Hematopoietic multipotent progenitor cell treated with erythropoietin and hydrocortisone succinate and interleukin-3 and kit ligand, for 15 days (in vitro differentiated cells): ENCODE data around the gene NETO1.

ENCODE experiments used
- DNase-seq: peaks from one replicate; pipeline ENCODE4 v3.0.0-alpha.2; 2015; ENCODE audit warnings: low spot score

The NETO1 gene

DNA sequence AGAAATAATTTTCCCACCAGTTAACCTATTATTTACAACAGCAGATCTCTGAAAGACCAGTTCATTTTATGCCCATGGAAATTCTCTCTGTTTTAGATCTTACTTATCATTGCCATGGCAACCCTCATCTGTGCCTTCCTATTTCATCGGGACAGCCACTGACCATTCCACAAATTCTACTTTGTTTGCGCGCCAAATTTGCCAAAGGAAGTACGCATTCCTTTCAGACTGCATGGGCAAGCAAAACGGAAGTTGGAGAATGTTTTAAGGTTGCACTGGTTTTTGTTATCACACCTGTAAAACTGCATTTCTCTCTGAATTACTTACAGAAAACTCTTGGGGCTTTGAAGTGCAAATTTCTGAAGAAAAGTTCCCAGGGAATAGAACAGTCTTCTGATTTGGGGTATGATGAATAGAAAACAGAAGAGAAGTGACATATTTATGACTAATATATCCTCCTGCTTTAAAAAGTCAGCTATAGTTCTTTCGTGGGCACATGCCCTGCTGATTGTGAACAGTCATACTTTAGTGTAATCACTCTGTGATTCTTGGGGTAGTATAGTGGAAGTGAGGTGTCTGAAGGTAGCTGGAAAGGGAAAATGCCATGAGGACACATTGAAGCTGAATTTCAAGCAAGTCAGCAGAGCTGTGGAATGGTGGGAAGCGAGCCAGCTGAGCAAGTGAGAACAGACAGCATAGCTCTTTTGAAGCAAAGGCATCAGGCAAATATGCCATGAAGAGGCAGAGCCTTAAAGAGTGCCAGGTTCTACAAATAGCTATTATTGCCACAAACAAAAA, 20.9 kb downstream of the NETO1 start:
- no peak for DNase-seq

DNA sequence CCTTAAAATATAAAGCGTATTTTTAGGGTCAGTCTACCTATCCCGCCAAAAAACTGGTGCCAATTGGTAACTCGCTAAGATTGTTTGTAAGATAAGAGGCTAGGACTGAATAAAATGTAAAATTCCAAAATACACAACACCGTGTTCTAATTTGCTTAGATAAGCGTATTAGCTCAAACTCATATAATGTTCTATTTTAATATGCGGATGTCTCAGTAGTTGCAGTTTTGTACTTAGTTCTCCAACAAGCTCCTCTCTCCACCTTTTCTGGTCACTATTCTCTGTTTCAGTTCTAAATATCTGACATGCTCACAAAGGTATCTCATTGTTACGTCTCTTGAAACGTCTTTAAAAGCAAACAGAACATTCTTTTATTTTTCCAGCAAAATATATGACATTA, 24.0 kb downstream of the NETO1 start:
- no peak for DNase-seq

DNA sequence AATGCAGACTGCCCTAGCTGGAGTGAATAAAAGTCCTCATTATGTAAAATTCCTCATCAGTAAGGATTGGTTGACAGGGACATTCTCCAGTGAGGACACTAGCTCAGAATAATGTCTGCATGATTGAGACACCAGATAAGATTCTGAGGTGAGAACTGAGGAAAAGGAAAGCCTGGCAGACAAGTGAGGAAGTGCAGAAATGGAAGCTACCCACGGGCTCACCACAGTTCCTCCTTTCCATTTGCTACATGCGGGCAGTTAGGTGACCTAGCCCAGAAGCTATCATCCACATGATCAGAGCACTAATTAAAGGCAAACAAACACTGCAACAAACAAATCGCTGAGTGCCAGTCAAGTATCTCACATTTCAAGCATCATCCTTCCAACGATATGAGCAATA, 27.7 kb downstream of the NETO1 start:
- DNase-seq: no peak

DNA sequence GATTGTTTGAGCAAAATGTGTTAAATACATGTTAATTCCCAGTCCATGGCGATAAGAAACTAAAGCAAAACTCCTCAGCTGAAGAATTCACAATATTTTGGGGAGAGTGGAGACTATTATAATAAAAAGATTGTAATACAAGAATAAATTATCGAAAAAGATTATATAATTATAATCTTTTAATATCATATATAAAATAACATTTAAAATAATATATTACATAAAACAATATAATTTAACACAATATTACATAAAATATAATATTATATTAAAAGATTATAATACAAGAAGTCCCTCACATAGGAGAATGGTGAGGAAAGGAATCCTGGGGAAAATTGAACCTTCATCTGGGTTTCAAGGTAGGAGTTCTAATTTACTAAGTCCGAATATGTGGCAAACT, 33.1 kb downstream of the NETO1 start:
- no peak for DNase-seq

DNA sequence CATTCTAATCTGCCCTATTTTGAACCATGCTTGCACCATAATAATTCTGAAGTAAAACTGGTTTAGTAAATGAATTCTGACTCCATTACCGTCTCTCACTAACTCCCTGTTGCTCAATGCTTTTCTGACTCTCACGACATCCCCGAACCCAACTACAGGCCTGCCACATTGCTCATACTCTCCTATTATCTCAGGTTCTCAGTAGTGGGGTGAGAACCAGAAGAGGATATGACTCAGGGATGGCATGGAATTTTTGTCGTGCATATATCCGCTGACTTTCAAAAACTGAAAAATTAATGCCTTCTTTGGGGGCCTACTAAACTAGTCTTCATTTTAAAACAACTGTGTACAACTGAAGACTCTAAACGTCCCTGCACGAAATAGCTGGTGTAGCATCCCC, 34.3 kb downstream of the NETO1 start:
- no peak for DNase-seq

DNA sequence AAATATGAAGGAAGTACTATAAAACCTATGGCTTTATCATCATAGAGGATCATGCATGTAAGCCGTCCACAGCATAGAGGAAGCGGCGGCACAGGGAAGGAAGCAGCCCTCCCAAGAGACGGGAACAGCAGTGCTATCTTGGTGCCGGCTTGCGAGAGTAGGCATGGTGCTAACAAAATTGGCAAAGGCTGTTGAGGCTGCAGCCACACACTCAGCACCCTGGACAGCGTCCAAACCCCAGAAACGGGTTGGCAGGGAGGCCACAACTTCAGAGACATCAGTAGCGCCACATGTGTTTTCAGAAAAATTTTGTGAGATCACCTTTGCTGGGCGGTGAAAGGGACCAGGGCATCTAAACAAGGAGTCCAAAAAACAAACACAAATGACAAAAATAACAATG, 37.7 kb downstream of the NETO1 start:
- no peak for DNase-seq

DNA sequence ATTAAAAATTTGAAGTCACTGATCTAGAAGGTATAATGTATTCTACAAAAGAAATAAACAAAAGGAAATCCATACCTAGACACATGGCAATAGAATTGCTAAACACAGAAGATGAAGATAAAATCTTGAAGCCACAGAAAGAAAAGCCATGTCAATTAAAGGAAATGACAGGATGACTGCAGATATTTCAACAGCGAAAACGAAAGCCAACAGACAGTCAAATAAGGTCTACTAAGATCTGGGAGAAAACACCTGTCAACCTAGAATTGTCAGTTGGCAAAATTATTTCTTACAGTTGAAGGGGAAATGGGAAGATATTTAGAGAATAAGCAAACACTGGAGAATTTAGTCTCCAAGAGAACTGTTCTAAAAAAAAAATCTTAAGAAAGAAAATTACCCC, 39.2 kb downstream of the NETO1 start:
- no peak for DNase-seq

DNA sequence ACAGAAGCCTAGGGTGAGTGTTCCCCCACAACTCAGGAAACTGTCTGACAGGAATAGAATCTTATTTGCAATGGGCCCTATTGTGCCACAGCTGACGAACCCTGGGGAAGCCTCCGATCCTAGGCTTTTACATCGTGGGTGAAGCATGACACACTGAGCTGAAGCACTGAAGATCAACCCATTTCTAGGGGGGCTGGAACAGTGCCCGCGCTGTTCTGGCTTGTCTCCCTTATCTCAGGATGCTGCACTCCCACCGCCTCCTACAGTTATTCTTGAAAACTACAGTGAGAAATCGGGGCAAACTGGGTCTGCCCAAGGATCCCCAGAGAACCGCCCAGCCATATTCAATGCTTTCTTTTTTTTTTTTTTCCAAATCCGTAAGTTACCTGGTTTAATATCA, 41.1 kb downstream of the NETO1 start:
- DNase-seq: no peak

DNA sequence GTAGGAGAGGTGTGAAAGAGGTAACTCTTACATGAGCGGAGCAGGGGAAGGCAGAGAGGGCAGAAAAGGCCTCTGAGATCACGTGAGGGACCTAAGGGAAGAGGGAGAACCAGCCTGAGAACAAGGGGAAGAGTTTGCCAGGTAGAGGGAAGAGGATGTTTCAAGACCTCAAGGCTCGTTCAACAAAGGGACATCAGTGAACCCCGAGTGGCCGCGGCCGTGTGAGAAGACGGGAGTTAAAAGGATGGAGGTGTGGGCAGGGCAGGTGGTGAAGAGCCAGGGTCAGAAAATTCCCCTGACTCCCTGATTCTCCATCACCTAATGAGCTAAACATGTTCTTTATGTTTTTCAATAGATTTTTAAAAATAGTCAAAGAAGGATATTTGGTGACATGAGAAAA, 44.4 kb downstream of the NETO1 start:
- DNase-seq: no peak

DNA sequence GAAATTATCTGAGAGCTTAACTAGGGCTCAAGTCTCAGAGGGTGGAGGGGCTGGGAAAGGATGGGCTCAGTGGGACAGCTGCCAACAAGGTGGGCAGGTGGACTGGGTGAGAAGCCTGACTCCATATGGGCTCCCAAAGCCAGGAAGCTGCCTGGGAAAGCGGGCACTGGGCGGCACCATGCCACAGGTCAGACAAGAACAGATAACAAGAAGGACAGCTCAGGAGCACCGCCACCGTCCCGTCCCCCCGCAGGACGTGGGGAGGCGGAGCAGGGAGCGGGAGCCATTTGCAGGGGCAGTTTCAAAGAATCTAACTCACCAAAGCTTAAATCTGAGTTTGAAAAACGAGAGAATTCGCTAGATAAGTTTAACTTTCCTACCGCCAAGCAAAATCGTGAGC, 45.6 kb downstream of the NETO1 start:
- DNase-seq: no peak

DNA sequence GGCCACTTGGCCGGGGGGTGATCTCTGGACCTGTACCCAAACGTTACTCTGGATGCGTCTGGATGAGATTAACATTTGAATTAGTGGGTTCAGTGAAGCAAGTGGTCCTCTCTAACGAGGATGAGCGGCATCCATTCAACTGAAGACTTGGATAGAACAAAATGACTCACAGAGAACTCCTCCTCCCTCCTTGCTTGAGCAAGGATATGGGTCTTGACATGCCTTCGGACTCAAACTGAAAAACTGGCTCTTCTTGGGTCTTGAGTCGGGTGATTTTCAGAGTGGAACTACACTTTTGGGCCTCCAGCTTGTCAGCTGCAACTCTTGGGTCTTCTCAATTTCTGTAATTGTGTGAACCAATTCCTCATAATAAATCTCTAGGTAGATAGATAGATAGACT, 47.2 kb downstream of the NETO1 start:
- no peak for DNase-seq

DNA sequence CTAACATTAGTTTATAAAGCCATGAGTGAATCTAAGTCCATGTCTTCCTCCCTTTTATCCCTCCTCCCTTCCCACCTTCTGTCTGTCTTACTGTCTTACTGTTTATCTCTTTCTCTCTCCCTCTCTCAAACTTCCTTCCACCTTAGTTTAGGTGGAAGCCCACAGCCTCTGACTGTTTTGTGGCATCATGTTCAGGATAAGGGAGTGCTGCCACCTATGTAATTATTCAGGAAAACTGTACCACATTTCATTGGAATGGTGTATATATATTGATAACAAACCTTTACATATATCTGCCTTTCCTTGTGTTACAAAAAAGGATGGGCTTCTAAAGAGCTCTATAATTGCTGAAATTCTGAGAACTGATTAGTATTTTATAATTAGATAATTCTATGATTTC, 48.7 kb downstream of the NETO1 start:
- DNase-seq: no peak

DNA sequence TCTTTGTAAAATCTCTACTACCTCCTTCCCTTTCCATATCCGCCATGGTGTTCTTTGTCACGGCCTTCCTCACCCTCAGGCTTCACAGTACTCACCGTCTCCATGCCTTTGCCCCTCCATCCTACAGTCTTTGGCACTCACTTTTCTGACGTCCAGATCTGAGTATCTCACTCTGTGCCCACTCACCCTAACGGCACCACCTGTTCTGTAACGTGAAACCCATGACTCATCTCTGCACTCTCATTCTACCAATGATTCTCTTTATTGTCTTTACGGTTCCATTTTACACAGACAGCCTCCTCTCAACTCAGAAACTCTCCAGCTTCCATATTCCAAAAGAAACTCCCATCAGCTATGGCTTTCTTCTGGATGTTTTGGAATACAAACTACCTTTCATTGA, 56.7 kb downstream of the NETO1 start:
- DNase-seq: no peak

DNA sequence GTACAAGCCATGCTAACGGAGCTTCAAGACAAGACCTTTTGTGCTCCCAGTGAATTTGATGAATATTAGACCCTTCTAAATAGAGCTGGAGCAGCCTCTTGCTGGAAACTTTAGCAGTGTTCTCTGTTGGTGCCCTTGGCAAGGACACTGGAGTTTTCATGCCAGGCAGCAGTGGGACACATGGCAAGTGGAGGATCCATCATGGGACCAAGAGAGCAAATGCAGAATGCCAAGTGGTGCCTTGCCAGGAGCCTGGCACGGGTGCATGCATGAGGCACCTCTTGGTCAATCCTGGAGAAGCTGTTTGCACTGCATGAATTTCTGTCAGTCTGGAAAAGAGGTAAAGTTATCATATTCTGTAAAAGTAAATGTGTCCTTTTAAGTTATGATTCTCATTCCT, 59.1 kb downstream of the NETO1 start:
- no peak for DNase-seq

DNA sequence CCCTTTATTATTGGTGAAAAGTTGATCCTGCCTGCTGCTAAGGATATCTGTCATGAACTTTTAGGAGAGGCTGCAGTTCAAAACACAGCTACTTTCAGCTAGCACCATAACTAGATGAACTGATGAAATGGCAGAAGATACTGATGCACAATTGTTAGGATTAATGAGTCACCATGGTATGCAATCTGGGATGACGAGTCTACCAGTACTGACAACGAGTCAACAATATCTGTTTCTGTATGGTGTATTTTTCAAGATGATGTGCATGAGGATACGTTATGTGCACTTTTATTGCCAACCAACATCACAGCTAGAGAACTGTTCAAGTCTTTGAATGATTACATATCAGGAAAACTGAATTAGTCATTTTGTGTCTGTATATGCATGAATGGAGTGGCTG, 68.7 kb downstream of the NETO1 start:
- DNase-seq: no peak

DNA sequence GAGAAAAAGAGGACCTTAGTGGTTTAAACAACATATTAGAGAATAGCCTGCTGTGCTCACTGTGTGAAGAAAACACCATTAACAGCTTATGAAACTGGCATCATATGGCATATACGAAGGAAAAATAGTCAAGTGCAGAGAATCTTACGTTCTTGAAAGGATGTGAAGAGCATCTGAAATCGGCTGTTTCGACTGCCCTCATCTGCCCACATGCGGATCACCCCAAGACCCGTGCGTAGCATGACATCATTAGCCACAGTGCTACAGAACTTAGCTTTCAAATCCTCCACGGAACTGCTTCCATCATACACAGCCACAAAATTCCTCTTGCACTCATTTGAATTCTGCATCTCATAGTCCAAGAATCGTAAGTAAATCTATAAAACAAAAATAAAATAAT, 84.3 kb downstream of the NETO1 start:
- no peak for DNase-seq

DNA sequence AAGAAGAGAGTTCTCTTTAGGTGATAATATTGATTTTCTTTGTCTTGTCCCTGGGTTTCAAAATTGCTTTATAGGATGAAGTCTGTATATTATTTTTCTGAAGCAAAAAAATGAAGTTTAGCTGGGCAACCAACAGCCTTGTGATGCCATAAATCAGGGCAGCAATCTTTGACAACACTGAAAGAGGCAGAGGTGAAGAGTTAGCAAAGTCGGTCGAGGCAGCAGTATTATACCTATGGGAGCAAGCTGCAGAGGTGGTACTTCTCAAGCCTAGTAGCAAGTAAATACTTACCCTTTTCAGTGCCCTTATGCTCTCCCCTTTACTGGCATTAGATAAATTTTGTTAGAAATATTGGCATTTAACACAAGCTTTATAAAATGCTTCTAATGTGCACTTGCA, 92.9 kb downstream of the NETO1 start:
- no peak for DNase-seq

DNA sequence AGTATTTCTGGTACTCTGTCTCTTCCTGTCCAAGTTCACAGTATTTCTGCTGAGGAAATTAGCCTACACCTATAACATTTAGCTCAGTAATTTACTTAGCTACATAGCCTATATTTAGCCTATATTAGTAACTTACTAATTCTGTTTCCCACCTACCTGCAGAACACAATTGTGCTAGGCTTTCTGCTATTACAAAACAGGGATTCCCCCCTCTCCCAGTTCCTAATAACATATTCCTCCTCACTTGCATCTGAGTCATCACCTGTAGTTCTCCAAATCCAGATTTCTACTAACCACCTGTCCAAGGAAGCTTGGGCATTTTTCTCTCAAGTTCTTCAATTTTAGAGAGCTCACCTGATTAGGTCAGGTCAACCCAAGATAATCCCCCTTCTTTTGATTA, 94.9 kb downstream of the NETO1 start:
- DNase-seq: no peak

DNA sequence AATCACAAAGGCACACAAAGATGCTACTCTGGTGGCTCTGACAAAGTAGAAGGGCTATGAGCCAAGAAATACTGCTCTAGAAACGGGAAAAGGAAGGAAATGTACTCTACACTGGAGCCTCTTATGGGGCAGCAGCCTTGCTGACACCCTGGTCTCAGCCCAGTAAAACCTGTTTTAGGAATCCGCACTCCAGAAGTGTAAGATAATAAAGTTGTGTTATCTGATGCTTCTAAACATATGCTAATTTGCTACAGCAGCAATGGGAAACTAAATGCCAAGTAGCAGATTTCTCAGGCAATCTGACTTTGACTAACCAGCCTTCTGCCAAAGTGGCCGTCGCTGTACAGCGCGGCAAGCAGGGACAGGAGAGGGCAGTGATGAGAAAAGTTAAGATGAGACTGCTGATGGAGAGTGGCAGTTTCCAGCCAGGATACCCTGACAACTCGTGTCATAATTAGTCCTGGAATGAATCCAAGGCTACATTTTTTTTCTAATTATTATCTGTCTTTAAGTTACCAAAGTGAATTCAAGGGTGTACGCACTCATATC, 99.0 kb downstream of the NETO1 start:
- DNase-seq: no peak

DNA sequence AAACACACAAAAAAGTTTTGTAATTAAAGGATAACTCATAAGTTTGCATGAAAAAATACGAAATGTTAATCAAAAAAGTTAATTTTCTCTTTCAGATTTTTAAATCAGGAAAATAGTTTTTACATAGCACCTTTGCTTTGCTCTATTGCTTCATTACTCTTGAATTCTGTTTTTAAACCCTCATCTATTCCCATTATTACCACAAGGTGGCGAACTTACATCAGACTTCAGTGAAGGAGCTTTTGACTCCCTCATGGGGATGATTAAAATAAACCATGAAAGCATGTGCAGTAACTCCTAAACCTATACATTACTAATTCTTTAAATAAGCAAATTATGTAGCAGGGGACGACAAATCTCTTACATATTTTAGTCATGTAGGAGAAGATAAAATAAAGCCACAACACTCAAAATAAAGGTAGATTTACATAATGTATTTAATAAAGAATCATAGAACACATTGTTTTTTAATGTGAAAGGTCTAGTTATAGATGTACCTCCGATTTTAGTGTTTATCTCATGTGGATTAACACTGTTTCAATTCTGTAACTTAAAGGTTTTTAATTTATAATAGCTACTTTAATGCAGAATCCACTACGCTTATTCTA, 105.2 kb downstream of the NETO1 start:
- peak; percentile 40 for DNase-seq

DNA sequence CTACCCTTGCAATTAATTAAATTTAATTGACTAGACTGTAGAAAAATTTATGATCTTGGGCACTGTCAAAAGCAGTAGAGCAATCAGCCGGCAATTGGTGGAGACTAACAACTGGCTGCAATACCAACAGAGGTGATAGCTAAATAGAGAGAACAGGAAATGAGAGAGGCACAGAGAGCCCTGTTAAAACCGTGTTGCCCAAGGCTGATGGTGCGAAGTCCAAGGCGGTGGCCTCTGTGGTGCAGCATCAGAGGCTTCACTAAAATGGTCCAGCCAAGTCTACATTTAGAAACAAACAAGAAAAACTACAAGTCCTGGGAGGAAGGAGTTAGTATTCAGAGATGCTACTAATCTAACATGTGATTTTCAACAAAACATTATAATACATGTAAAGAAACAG, 115.6 kb downstream of the NETO1 start:
- DNase-seq: no peak

DNA sequence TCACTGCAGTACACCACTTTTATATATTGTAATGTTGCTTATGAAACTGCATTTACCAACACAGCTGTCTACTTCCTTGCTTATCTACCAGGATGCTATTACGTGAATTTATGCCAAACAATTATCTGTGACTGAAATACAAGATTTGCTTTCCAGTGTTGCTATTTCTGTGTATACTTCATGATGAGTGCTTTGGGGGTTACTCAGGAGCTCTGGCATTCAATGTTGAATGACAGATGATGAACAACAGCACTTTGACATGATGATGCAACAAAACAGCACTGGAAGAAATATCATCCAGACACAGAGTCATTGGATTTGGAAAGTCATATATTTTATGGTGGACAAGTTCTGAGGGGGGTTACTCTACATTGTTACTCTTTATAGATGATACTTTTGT, 125.8 kb downstream of the NETO1 start:
- no peak for DNase-seq

DNA sequence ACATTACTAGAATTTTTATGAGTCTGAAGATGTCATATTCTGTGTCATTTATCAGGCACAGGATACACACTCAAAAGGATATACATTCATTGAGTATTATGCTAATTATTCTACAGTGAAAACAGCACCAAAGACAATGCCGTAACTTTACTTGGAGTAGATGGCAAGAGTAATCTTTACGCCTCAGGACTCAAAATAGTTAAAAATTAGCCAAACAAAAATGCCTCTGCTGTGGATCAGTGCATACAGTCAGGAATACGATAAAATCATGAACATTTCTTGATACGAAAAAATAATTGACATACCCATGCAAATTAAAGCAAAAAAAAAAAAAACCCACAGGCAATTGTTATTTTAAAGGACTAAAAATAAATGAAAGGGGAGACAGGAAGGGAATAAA, 129.7 kb downstream of the NETO1 start:
- no peak for DNase-seq

DNA sequence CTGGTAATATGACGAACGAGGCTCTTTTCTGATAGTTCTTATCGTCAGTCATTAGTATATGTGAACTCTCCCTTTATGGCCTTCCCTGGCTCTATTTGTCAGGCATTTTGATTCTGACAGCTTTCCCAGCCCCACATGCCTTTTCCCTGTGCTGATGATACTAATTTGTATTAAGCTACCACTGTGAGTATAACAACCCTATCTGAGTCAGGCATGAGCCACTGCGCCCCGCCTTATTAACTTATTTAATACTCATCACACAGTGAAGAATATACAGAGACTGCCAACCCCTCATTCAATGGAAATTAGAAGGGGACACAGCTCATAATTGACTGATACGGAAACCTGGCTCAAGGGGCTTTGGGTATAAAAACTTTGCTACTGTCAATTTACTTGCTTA, 140.0 kb downstream of the NETO1 start:
- no peak for DNase-seq
